GM12874 (cell line): ENCODE results near the gene CTNNA3.

Experiments used
- CTCF ChIP-seq: IDR thresholded peaks from 2 replicates; pipeline ENCODE4 v1.5.1; 2011; ENCODE audit warnings: low read depth, mild to moderate bottlenecking, control low read depth, low read length, moderate library complexity; ENCODE audit not compliant: insufficient read depth

The CTNNA3 gene

GRCh38 chr10:66322777-66323176, 1373.2 kb downstream of the CTNNA3 start:
- TF ChIP-seq CTCF = no peak

- no peak for TF ChIP-seq CTCF
Observed at GRCh38 chr10:66321723-66322665, 1374.0 kb downstream of the CTNNA3 start.

GRCh38 chr10:66318761-66319160, 1377.2 kb downstream of the CTNNA3 start:
- TF ChIP-seq CTCF = no peak

GRCh38 chr10:66307826-66308225, 1388.2 kb downstream of the CTNNA3 start:
- TF ChIP-seq CTCF = no peak

- TF ChIP-seq CTCF = no peak
Observed at GRCh38 chr10:66301078-66301477, 1394.9 kb downstream of the CTNNA3 start.

- no peak for TF ChIP-seq CTCF
Observed at GRCh38 chr10:66295602-66296001, 1400.4 kb downstream of the CTNNA3 start.

- TF ChIP-seq CTCF = no peak
Observed at GRCh38 chr10:66294538-66294937, 1401.5 kb downstream of the CTNNA3 start.
